Ecto neural progenitor cell (in vitro differentiated cells): Measurements from ENCODE around the gene MRFAP1L1.
"Not testable (repeated sequence)": the region's sequence is repeated elsewhere in the genome, so short reads cannot be mapped to it uniquely, and the experiment has no call there.

Experiments
- DNase-seq: peaks from one replicate; pipeline ENCODE4 v3.0.0-alpha.2; 2018; ENCODE audit warnings: low spot score

Gene MRFAP1L1

DNA sequence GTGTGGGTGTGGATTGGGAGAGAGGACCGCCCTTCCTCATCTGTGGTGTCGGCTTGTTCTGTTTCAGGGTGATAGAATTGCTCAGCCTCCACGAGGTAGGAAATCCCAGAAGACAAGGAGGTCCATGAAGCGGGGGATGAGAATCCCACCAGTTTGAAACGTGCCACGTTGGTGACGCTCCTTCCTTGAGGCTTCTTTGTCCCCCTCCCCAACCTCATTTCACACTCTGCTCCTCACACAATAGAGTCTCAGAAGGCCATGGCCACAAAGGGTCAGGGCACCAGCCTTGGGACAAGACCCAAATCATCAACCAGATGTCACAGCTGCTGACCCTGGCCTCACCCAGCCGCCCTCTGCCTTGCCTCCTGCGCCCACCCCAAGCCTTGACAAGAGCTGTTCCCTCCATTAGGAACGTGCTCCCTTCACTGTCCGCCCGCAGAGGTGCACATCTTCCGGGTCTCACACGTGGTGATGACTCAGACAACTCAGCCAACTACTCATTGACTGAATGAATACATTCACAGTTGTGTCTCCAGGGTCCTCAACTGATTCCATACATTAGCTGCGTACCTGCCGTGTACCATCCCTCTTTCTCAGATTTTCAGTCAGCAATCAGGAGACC is 24.6 kb upstream of the MRFAP1L1 start:
- no peak for DNase-seq

DNA sequence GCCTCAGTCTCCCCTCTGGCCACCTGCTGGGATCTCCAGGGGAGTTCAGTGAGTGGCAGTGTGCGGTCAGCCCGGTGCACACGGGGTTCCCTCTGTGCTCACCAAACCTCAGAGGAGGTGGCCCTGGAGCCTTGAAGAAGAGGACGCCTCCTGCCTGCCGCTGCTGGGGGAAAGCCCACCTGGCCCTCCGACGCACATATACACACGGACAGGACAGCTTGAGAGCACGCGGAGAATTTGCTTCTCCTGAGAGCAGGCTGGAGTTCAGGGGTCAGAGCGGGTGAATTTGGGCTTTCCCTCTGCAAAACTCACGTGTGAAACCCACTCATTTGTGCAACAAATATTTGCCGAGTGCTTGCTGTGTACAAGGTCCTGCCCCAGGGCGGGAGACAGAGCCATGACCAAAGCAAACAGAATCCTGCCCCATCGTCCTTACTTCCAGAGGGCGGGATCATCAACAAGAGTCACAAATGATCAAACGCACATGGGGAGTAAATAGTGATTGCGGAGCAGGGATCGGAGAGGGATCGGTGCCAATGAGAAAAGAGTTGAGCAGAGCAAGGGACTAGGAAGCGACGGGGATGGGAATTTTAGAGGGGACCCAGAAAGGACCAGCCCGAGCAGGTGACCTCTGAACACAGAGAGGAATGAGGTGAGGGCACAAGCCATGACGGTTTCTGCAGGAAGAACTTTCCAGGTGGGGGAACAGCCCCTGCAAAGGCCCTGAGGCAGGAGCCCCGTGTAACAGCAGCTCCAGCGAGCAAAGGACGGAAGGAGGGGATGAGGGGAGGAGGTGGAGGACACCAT is 23.9 kb upstream of the MRFAP1L1 start:
- no peak for DNase-seq

DNA sequence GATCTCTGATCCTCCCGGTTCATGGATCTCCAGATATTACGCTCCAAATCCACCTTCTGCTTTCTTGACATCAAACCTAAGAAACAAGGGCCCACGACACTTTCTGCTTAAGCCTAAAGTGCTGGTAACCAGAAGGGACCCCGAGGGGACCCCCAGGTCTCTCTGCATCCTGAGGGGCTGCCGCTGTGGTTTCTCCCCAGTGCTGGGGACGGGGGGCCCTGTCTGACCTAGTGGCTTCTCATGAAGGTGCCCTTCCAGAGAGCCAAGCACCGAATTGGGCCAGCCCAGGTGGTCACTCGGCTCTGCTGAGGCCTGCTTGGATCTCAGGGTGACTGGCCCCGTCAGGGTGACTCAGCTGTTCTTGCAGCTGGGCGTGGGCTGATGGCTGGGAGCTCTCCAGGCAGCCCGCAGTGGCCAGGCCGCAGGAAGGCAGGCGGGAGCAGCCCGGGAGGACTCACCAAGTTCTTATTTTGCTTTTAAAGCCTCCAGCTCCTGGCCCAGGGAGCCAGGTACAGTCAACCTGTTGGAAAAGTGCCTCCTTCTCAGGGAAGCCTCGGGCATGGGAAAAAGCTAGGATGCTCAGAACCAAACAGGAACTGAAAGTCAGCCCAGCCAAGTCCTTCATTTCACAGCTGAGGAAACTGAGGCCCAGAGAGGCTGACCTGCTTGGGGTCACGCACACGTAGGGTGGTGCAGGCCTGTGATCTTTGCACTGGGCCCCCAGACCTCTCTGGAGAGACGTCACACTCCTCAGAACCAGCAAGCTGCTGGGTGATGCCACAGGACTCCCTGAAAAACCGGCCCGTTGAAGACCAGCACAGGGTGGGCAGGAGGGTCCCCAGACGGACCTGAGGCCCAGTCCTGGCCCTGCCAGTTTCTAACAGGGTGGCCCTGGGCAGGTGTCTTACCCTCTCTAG is 23.0 kb upstream of the MRFAP1L1 start:
- no peak for DNase-seq

DNA sequence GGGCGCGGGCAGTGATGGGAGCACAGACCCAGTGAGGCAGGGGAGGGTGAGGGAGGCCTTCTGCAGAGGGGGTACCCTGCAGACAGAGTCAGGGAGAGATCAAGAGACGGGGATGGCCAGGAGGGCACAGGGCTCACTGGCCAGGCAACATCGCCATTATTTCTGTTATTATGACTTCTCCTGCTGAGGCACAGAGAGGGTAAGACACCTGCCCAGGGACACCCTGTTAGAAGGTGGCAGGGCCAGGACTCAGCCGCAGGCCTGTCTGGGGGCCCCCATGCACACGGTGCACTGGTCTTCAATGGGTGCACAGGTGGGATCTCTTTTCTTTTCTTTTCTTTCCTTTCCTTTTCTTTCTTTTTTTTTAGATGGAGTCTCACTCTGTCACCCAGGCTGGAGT is 22.1 kb upstream of the MRFAP1L1 start:
- DNase-seq, result no peak

DNA sequence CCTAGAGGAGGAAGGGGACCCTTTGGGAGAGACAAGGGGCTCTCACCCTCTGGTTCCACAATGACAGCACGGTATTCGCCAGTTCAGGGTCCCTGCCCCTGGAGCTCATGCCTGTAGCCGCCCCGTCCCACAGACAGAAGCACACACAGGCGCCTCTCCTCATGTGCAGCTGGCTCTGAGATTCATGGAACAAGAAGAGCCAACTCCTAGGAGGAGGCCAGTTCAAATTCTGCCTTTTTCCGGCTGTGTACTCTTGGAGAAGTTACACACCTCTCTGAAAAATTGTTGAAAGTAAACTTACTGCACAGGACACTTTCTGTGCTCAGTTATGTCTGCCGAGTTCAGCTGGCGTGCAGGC is 21.6 kb upstream of the MRFAP1L1 start:
- no peak for DNase-seq

DNA sequence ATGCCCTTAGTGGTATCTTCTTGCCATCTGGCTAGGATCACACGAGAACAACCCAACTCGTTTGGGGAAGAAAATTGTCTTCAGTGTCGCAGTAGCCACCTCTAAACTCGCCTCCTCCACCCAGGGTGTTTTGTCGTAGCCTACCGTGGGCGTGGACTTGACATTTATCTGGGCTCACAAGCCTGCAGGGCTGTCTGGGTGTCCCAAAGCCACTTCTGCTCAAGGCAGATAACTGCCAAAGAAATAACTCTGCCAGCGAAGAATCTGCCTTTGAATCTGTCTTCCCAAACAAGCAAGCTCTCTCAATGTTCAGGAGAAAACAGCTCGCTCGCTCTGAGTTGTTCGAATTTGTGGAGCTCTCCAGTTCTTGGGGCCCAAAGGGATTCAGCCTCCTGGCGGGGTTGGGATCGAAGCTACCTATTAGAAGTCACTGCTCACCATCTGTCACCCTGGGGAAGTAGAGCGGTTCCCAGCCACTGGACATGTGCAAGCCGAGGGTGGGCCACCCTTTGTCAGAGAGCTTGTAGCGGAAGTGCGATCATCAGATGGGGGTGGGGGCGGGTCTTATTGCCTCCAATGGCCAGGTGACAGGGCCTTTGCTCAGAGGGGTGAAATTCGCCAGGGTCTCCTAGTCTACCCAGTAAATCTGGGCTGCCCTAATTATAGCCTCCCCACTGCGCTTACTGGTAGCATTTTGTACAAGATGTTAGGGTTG is 21.1 kb upstream of the MRFAP1L1 start:
- no peak for DNase-seq

DNA sequence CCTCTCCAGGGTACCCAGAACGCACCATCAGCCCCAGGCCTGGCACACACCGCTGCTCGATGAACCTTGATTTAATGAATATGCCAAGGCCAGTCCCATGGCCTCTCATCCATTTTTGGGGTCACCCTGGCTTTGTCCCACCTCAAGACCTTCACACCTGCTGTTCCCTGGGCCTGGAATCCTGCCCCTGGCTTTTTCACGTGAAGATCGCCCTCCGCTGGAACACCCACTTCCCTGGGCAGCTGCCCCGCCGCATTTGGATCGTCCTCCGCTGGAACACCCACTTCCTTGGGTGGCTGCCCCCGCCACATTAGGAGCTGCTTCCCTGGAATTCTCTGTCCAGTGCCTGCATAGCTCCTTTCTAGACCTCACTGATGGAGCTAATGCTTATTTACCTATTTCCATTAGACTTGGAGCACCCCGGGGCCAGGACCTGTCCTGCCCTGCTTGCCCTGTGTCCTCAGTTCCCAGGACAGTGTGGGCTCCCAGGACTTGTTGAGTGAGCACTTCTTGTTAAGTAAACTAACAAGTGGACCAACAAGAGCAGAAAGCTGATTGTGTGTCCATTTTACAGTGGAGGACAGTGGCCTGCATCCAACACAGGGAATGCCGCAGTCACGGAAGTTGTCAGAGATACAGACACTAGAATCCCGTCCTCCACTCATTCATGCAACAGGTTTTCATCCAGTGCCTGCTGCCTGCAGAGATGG is 18.8 kb upstream of the MRFAP1L1 start:
- DNase-seq, result no peak

DNA sequence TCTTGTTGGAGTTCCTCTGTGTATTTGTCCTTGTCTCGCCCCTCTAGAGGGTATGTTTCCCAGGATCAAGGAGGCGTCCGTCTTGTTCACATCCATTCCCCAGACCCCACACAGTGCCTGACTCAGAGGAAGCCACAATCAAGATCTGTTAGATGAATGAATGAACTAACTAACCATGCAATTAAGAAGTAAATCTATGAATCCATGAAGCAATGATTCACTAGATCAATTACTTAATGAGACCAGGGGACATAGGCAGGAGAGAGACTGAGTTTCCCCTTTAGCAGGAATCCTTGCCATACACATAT is 18.2 kb upstream of the MRFAP1L1 start:
- DNase-seq, result no peak

DNA sequence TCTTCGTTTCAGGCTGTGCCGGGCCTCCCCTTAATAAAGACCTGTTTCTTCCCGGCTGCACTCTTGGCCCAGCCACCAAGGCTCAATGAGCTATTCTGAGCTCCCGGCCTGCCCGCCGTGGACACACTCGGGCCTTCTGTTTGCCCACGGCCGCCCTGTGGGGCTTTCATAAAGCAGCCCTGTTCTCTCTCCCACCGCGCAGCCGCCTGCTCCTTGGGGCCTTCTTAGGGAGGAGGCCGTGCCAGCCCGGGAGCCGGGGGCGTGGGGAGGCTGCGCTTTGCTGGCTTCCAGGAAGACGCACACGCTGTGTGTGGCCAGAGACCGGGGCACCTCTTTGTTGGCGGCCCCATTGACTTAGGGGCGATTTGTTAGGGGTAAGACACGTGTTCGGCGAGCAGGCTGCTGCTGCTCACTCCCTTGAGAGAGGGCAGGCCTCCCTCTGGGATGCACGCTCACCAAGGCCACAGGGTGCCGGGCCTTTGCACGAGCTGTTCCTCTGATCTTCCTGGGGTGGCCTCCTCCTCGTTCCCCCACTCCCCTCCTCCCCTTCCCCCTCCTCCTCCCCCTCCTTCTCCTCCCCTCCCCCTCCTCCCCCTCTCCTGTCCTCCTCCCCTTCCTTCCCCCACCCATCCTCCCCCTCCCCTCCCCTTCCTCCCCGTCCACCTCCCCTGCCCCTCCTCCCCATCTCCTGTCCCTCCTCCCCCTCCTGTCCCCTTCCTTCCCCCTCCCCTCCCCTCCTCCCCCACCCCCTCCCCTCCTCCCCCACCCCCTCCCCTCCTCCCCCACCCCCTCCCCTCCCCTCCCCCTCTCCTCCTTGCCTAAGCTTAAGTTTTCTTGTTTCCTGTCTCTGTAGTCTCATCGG is 17.6 kb upstream of the MRFAP1L1 start:
- DNase-seq, result peak; percentile 83

DNA sequence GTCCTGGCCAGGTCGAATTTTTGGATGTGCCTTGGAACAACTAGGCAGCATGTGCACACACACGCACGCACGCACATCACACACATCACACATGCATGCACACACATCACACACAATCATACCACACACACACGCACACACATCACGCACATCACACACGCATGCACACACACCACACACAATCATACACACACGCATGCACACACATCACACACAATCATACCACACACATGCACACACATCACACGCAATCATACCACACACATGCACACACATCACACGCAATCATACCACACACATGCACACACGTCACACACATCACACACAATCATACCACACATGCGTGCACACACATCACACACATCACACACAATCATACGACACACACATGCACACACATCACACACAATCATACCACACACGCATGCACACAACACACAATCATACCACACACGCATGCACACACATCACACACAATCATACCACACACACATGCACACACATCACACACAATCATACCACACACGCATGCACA is 15.8 kb upstream of the MRFAP1L1 start:
- DNase-seq, result not testable (repeated sequence)

DNA sequence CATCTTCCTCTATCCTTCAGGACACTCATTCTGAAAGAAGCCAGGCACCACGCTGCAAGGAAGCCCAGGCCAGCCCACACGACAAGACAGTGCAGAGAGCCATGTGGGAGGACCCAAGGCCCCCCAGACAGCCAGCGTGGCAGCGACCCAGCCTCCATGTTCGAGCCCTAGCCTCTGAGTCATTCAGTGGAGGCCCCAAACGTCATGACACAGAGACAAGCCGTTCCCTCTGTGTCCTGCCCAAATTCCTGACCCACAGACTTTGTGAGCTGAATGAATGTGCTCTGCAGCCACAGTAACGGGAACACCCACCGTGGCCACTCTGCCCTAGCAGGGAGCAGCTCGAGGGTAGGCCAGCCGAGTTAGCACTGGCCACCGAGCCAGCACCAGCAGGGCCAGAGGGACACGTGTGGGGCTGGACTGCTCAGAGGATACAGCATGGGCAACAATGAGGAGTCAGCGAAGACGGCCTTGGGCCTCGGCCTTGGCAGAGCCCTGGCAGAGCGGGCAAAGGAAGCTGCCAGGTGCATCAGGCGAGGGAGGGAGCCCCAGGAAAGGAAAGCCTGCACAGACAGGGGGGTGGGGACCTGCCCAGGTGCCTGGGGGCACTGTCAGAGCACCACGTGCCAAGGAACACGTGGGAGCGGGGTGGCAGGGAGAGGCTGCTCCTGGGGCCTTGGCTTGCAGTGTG is 14.9 kb upstream of the MRFAP1L1 start:
- no peak for DNase-seq

DNA sequence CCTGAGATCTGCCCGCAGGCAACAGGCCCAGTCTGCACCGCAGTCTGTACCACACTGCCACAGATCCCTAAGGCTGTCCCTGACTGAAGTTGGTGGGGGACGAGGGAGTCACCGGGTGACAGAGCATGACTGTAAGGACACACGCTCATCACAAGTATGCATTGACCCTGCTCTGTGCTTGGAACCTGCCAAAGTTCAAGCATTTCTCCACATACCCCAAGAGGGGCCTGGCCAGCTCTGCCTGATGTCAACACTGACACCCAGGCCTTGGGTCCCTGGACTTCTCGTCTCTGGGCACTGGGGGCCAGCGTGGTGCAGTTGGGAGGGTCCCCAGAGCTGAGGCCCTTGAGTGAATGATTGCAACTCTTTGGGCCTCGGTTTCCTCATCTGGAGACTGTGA is 14.2 kb upstream of the MRFAP1L1 start:
- no peak for DNase-seq

DNA sequence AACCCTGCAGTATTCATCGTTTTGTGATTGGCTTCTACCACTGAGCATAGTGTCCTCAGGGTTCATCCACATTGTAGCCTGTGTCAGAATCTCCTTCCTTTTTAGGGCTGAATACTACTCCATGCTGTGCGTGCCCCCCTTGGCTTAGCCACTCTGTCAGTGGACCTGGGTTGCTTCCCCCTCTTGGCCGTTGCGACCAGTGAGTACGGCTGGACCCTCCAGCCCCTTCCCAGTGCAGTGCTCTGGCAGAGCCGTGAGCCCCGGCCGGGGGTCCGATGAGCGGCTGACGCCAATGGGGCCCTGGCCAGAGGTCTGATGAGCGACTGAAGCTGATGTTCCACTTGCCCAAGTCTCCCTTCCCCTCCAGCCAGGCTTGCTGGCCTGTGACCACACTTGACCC is 13.2 kb upstream of the MRFAP1L1 start:
- no peak for DNase-seq

DNA sequence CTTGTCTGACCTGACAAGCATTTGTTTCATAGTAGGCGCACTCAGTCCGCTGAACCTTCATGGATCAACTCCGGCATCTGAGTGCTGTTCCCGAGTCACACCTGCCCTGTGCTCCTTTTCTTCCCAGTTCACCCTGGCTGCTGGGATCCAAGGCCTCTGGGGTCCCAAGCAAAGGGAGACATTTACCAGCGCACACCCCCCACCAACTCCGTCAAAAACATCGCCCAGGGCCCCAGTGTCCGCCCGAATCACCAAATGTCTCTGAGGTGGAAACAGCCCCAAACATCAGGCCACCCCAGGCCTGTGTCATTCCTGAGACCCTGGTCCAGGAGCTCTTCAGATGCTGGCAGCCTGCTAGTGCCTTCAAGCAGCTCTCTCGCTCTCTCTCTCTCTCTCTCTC is 11.5 kb upstream of the MRFAP1L1 start:
- DNase-seq, result no peak

DNA sequence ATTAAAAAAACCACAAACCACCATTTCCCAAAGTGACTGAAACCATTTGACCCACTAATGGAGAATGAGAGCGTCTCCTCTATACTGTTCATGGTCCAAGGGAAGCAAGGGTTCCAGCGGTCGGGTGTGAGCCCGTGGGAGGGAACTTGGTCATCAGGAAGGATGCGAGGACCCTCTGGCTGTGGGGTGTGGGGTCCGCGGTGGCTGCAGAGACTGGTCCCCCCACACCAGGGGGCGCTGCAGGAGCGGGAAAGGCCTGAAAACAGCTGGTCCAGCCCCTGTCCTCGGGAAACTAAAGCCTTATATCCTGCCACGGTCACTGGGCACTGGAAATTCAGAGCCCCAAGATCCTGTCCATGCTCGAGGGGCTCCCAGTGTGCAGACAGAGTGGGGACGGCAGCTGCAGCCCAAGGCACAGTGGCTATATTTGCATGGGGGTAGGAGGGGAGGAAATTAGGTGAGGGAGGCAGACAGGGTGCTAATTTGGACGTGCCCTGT is 10.6 kb upstream of the MRFAP1L1 start:
- DNase-seq, result peak; percentile 94

DNA sequence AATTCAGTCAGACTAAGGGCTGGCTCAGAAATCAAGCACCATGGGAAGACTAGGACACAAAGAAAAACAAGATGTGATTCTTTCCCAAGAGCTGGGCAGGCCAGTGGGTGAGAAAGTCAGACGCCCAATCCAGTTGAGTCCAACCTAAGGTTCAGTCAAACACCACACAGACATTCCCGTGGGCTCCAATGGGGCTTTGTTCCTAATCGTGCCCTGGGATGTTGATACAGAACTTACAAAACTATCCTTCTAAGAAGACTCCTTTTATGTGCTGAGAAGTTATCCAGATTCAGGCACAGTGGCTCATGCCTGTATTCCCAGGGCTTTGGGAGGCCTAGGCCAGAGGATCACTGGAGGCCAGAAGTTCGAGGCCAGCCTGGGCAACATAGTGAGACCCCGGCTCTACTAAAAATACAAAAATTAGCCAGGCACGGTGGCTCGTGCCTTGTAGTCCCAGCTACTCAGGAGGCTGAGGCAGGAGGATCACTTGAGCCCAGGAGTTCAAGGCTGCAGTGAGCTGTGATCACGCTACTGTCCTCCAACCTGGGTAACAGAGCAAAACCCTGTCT is 10.0 kb upstream of the MRFAP1L1 start:
- DNase-seq, result no peak

DNA sequence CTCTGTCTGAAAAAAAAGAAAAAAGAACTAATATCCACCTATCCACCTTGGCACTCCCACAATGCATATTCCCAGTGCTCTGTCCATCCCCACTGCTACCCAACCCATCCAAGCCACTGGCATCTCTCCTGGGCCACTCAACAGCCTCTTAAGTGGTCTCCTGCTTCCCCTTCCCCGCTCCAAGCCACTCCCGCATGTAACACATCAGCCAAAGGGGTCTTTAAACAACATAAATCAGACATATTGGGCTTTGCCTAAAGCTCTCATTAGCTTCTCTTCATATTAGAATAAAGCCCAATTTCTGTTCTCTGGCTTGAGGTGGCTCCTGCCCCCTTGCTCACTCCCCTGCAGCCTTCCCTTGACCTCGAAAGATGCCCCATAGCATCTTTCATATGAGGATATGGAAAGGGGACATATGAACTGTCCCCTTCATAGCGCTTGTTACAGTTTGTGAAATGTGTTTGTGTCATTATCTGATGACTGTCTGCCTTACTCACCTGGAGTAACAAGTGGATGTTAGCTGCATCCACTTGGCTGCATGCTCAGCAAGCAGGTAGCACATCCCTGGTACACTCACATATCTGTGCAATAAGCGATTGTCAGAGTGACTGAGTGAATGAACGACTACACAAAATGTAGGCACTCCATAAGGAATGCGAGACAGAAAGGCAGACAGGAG is 9.4 kb upstream of the MRFAP1L1 start:
- no peak for DNase-seq

DNA sequence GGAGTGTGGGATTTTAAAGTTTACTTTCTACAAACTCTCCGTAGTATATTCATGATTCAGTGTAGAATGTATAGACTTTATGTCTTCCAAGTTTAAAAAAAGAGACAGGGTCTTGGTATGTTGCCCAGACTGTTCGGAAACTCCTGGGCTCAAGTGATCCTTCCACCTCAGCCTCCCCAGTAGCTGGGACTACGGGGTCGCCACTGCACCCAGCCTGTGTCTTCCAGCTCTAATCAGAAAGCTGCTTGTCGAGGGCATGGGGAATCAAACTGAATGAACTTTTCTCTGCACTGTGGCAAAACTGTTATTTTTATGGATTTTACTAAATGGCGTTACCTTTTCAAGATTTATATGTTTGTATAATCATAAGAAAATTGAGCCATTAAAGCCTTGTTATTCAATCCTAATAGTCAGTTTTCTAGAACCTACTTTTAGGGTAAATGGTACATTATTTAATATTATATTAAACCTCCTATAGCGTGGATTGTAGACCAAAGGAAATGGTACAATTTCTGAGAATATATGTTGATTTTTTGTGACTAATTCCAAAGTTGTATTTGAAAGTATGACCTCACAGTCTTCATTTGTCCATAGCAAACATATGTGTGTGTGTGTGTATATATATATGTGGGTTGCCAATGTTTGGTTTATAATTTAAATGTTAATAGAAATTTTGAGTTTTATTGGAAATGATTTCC is 7.4 kb upstream of the MRFAP1L1 start:
- no peak for DNase-seq
